Measurements from ENCODE around the gene ARSJ. TPM values are rescaled to one million over a fixed set of nuclear protein-coding genes. Genes with fewer than 3 reads are reported as not detected.
A peak's percentile ranks its signal among the peaks of the same experiment; 100 is the strongest.

The ARSJ gene
- total RNA-seq, 1 experiment from 2014 or later, result 7.3 TPM

DNA sequence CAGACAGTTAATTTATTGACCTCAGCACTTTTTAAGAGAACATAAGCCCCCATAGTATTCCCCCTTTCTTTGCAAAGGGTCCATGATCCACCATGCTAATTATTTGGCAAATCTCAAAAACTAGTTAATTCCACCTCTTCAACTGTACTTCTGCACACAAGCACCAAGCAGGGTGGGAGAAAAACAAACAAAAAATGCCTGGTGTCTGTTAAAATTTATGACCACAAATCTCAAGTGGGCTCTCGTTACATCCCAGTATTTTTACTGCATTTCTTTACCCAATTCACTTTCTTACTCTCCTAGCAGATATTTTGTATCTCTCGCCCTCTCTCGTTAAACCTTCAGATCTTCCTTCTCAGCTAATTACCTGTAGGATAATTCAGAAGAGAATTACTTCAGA lies 6.1 kb downstream of the ARSJ start:
- H3K36me3 Mint-ChIP-seq (ENCODE audit: insufficient read depth, unreplicated experiment), result peaks cover 7% of the 10 kb centered on the region
- H3K9me3 ChIP-seq, result no peaks in the 10 kb centered on the region
- no peak overlapping the region for H3K4me3 Mint-ChIP-seq (ENCODE audit: unreplicated experiment)
- intact Hi-C loops (cut with micrococcal nuclease; ENCODE audit: unreplicated experiment), result no loop called here
- no peaks in the 10 kb centered on the region for H3K36me3 ChIP-seq (ENCODE audit: control insufficient read depth, insufficient read depth, low read length)
- ChIA-PET POLR2A (no interaction called here), CTCF (no interaction called here)
- peaks cover 9% of the 10 kb centered on the region; the same call in 1 of the 2 replicates for H3K4me1 ChIP-seq
- TF ChIP-seq, protein P1, sequence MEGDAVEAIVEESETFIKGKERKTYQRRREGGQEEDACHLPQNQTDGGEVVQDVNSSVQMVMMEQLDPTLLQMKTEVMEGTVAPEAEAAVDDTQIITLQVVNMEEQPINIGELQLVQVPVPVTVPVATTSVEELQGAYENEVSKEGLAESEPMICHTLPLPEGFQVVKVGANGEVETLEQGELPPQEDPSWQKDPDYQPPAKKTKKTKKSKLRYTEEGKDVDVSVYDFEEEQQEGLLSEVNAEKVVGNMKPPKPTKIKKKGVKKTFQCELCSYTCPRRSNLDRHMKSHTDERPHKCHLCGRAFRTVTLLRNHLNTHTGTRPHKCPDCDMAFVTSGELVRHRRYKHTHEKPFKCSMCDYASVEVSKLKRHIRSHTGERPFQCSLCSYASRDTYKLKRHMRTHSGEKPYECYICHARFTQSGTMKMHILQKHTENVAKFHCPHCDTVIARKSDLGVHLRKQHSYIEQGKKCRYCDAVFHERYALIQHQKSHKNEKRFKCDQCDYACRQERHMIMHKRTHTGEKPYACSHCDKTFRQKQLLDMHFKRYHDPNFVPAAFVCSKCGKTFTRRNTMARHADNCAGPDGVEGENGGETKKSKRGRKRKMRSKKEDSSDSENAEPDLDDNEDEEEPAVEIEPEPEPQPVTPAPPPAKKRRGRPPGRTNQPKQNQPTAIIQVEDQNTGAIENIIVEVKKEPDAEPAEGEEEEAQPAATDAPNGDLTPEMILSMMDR (IDR thresholded peaks at IDR 0.05; ENCODE audit: insufficient read depth in 1 of 2, low read depth in 1 of 2, low read length in 1 of 2, severe bottlenecking in 1 of 2, unreplicated experiment in 1 of 2), result no peak
- no peaks in the 10 kb centered on the region for H3K27me3 ChIP-seq (replicated peaks; ENCODE audit: control insufficient read depth, insufficient read depth, low read length)
- BruUV-seq (replicated peaks), result no TSS peak
- peaks cover 18% of the 10 kb centered on the region for H3K4me1 Mint-ChIP-seq (ENCODE audit: low read depth, unreplicated experiment)
- no peaks in the 10 kb centered on the region for H3K27me3 Mint-ChIP-seq (ENCODE audit: insufficient read depth, unreplicated experiment)
- H3K9me3 Mint-ChIP-seq (ENCODE audit: unreplicated experiment), result peaks cover 24% of the 10 kb centered on the region
- H3K27ac Mint-ChIP-seq (ENCODE audit: unreplicated experiment), result peak overlapping the region; percentile 4
- no peak overlapping the region for H3K4me3 ChIP-seq (ENCODE audit: low read depth, low read length)
- DNase-seq, result no peak

DNA sequence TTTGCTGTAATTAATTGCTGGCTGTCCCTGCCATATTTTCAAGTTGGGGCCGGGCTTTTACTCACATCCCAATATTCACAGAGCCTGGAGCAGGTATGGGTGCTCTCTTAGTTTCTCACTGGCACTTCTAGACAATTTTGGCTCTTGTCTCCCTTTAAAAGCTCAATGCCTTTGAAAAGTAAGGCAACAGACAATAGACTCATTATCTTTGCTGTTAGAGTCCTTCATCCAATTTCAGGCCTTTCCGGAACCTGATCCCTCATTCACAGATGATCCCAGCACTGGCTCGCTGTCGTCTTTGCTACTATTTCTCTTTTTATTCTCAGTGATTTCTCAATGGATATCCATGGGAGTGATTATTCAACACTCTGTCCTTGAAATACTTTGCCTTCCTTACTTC lies 6.7 kb downstream of the ARSJ start:
- peaks cover 24% of the 10 kb centered on the region for H3K9me3 Mint-ChIP-seq (ENCODE audit: unreplicated experiment)
- TF ChIP-seq, protein P1 (IDR thresholded peaks at IDR 0.05; ENCODE audit: insufficient read depth in 1 of 2, low read depth in 1 of 2, low read length in 1 of 2, severe bottlenecking in 1 of 2, unreplicated experiment in 1 of 2), result no peak

DNA sequence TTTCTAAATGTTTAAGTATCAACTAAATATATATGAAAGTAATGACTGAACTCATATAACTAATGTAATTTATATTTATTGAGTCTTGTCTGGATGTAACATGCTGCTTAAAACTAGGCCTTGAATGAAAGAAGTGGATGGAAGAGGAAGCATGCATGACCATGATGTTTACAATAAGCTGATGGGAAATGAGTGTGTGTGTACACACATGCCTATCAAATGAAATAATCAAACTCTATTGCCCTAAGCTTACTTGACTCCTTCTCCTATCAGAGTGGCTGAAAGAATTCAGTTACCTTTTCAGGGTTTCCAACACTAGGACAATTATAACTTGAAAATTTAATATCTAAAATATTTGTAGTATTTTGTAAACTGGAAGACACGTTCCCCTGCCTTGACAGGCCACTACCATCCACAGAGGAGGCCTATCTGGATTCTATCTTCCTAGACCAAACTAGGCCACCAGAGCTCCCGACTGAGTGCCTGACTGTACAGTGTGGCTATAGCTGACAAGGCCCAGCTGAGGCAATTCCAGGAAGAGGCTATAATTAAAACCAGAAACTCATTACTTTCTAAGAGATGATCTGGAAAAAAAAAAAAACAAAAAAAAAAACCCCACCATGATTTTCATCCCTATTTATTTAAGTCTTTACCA lies 7.6 kb downstream of the ARSJ start:
- no peaks in the 10 kb centered on the region for H3K27me3 Mint-ChIP-seq (ENCODE audit: insufficient read depth, unreplicated experiment)
- peaks cover 7% of the 10 kb centered on the region for H3K36me3 Mint-ChIP-seq (ENCODE audit: insufficient read depth, unreplicated experiment)
- TF ChIP-seq, protein P1 (IDR thresholded peaks at IDR 0.05; ENCODE audit: insufficient read depth in 1 of 2, low read depth in 1 of 2, low read length in 1 of 2, severe bottlenecking in 1 of 2, unreplicated experiment in 1 of 2), result no peak
- peaks cover 22% of the 10 kb centered on the region for H3K4me1 Mint-ChIP-seq (ENCODE audit: low read depth, unreplicated experiment)
- no peak overlapping the region for H3K4me3 Mint-ChIP-seq (ENCODE audit: unreplicated experiment)
- H3K9me3 Mint-ChIP-seq (ENCODE audit: unreplicated experiment), result peaks cover 24% of the 10 kb centered on the region
- Histone ChIP-seq H3K4me3 (ENCODE audit: low read depth, low read length) (no peak overlapping the region), H3K4me1 (peaks cover 19% of the 10 kb centered on the region), H3K27me3 (replicated peaks; ENCODE audit: control insufficient read depth, insufficient read depth, low read length) (no peaks in the 10 kb centered on the region), H3K36me3 (ENCODE audit: control insufficient read depth, insufficient read depth, low read length) (no peaks in the 10 kb centered on the region), H3K9me3 (no peaks in the 10 kb centered on the region)
- ChIA-PET POLR2A (no interaction called here), CTCF (no interaction called here)
- intact Hi-C loops (cut with micrococcal nuclease; ENCODE audit: unreplicated experiment), result no loop called here
- BruUV-seq (replicated peaks), result no TSS peak
- H3K27ac Mint-ChIP-seq (ENCODE audit: unreplicated experiment), result no peak overlapping the region
- no peak for DNase-seq

More for the DNA sequence above, 6.7 kb downstream of the ARSJ start:
- H3K4me1 ChIP-seq, result peaks cover 14% of the 10 kb centered on the region; the same call in 1 of the 2 replicates
- POLR2A ChIA-PET, result no interaction called here
- H3K36me3 Mint-ChIP-seq (ENCODE audit: insufficient read depth, unreplicated experiment), result peaks cover 7% of the 10 kb centered on the region
- H3K4me1 Mint-ChIP-seq (ENCODE audit: low read depth, unreplicated experiment), result peaks cover 22% of the 10 kb centered on the region
- DNase-seq, result no peak
- H3K9me3 ChIP-seq, result no peaks in the 10 kb centered on the region
- no peak overlapping the region for H3K4me3 ChIP-seq (ENCODE audit: low read depth, low read length)
- CTCF ChIA-PET, result no interaction called here
- intact Hi-C loops (cut with micrococcal nuclease; ENCODE audit: unreplicated experiment), result no loop called here
- no peak overlapping the region for H3K4me3 Mint-ChIP-seq (ENCODE audit: unreplicated experiment)
- no peak overlapping the region for H3K27ac Mint-ChIP-seq (ENCODE audit: unreplicated experiment)
- H3K36me3 ChIP-seq (ENCODE audit: control insufficient read depth, insufficient read depth, low read length), result no peaks in the 10 kb centered on the region
- H3K27me3 Mint-ChIP-seq (ENCODE audit: insufficient read depth, unreplicated experiment), result no peaks in the 10 kb centered on the region
- H3K27me3 ChIP-seq (replicated peaks; ENCODE audit: control insufficient read depth, insufficient read depth, low read length), result no peaks in the 10 kb centered on the region
- BruUV-seq (replicated peaks), result no TSS peak
